IMR-90 (cell line): ENCODE results near the gene PRAC1. TPM values are rescaled to one million over a fixed set of nuclear protein-coding genes. Genes with fewer than 3 reads are reported as not detected.

Experiments
- ATAC-seq: fragments of 200-7000 bp; cut with Tn5 transposase; 2 replicates; pipeline ENCODE4 v1.9.1; 2020; ENCODE audit warnings: low read depth, mild to moderate bottlenecking, moderate library complexity
- BruUV-seq: library from RNA; stranded (reverse); fragments of 400-500 nt; replicated peaks from 2 replicates; lab custom pipeline; 2021; lab: Mats Ljungman, UMichigan
- CTCF ChIA-PET: fragments of 300-600 bp; formaldehyde crosslinking; extraction: SDS; loops from one replicate; lab custom pipeline; 2021; ENCODE audit warnings: antibody characterized with exemption; lab: Yijun Ruan, JAX
- POLR2A ChIA-PET: fragments of 300-600 bp; sonication (Branson Sonifier 250); formaldehyde crosslinking; loops from one replicate; lab custom pipeline; 2022; ENCODE audit warnings: antibody characterized with exemption; ENCODE audit not compliant: unreplicated experiment; lab: Charles Lee
- DNase-seq: peaks from one replicate; pipeline ENCODE4 v3.0.0; 2013
- H2AFZ ChIP-seq: replicated peaks from 2 replicates; pipeline ENCODE3; 2013; ENCODE audit warnings: low read length, mild to moderate bottlenecking; ENCODE audit not compliant: poor library complexity
- H2AK5ac ChIP-seq: 2 replicates; pipeline ENCODE4 v1.6.1; 2013; ENCODE audit warnings: low read depth, low read length, inconsistent platforms
- H2AK9ac ChIP-seq: replicated peaks from 2 replicates; pipeline ENCODE3; 2013; ENCODE audit warnings: mild to moderate bottlenecking, low read depth, low read length, moderate library complexity; ENCODE audit not compliant: poor library complexity
- H2BK120ac ChIP-seq: 2 replicates; pipeline ENCODE4 v1.6.1; 2013; ENCODE audit warnings: low read depth, low read length, inconsistent platforms
- H2BK15ac ChIP-seq: 3 replicates; pipeline ENCODE4 v1.6.1; 2013; ENCODE audit warnings: low read depth, low read length, inconsistent platforms
- H2BK20ac ChIP-seq: 2 replicates; pipeline ENCODE4 v1.6.1; 2013; ENCODE audit warnings: low read depth, mild to moderate bottlenecking, inconsistent platforms, low read length, moderate library complexity
- H2BK5ac ChIP-seq: 2 replicates; pipeline ENCODE4 v1.6.1; 2013; ENCODE audit warnings: mild to moderate bottlenecking, low read depth, low read length, inconsistent platforms; ENCODE audit not compliant: poor library complexity, severe bottlenecking
- H3K14ac ChIP-seq: replicated peaks from 2 replicates; pipeline ENCODE4 v1.6.1; 2013; ENCODE audit warnings: low read depth, low read length, inconsistent platforms
- H3K18ac ChIP-seq: 2 replicates; pipeline ENCODE4 v1.6.1; 2013; ENCODE audit warnings: low read depth, low read length, control low read depth
- H3K23ac ChIP-seq: 2 replicates; pipeline ENCODE4 v1.6.1; 2013; ENCODE audit warnings: low read depth, low read length, inconsistent platforms
- H3K27ac ChIP-seq: 2 replicates; pipeline ENCODE4 v1.5.1; 2013; ENCODE audit warnings: mild to moderate bottlenecking, control low read depth, low read length; ENCODE audit not compliant: insufficient read depth
- H3K27me3 ChIP-seq: 2 replicates; pipeline ENCODE4 v1.6.1; 2013; ENCODE audit warnings: low read length; ENCODE audit not compliant: control insufficient read depth, insufficient read depth
- H3K36me3 ChIP-seq: 2 replicates; pipeline ENCODE4 v1.6.1; 2013; ENCODE audit warnings: low read length, mixed read lengths; ENCODE audit not compliant: control insufficient read depth, insufficient read depth
- H3K4ac ChIP-seq: 2 replicates; pipeline ENCODE4 v1.6.1; 2013; ENCODE audit warnings: low read depth, low read length, inconsistent platforms
- H3K4me1 ChIP-seq: 2 replicates; pipeline ENCODE4 v1.6.1; 2013; ENCODE audit warnings: low read length, mixed read lengths; ENCODE audit not compliant: control insufficient read depth, insufficient read depth
- H3K4me2 ChIP-seq: 2 replicates; pipeline ENCODE4 v1.6.1; 2013; ENCODE audit warnings: low read depth, mild to moderate bottlenecking, control low read depth, low read length, moderate library complexity
- H3K4me3 ChIP-seq: 2 replicates; pipeline ENCODE4 v1.5.1; 2013; ENCODE audit warnings: low read depth, mild to moderate bottlenecking, control low read depth, low read length, moderate library complexity; ENCODE audit not compliant: insufficient read depth
- H3K56ac ChIP-seq: 2 replicates; pipeline ENCODE4 v1.6.1; 2013; ENCODE audit warnings: low read length, inconsistent platforms; ENCODE audit not compliant: insufficient read depth; ENCODE audit errors: extremely low read depth
- H3K79me1 ChIP-seq, 2 experiments: 2 replicates each; pipeline ENCODE4 v1.6.1; 2013; ENCODE audit warnings: low read length in 2 of 2, inconsistent platforms in 1 of 2, low read depth in 1 of 2
- H3K9ac ChIP-seq: 2 replicates; pipeline ENCODE4 v1.6.1; 2013; ENCODE audit warnings: low read depth, low read length, control low read depth
- H3K9me1 ChIP-seq: 2 replicates; pipeline ENCODE4 v1.6.1; 2013; ENCODE audit warnings: low read length, inconsistent platforms; ENCODE audit not compliant: insufficient read depth
- H3K9me3 ChIP-seq: 2 replicates; pipeline ENCODE4 v1.6.1; 2013; ENCODE audit warnings: low read length; ENCODE audit not compliant: control insufficient read depth, insufficient read depth
- H4K20me1 ChIP-seq: 2 replicates; pipeline ENCODE4 v1.6.1; 2013; ENCODE audit warnings: low read length, inconsistent platforms; ENCODE audit not compliant: insufficient read depth
- H4K5ac ChIP-seq: 2 replicates; pipeline ENCODE4 v1.6.1; 2013; ENCODE audit warnings: mild to moderate bottlenecking, low read depth, low read length, control low read depth
- H4K8ac ChIP-seq, 2 experiments: 2 replicates each; pipeline ENCODE4 v1.6.1; 2013; ENCODE audit warnings: low read depth in 2 of 2, low read length in 2 of 2, control low read depth in 1 of 2, inconsistent platforms in 1 of 2
- H4K91ac ChIP-seq: 2 replicates; pipeline ENCODE4 v1.6.1; 2013; ENCODE audit warnings: low read depth, low read length, inconsistent platforms; ENCODE audit not compliant: insufficient read depth
- BHLHE40 ChIP-seq: fragments of 150-350 bp; IDR thresholded peaks from 2 replicates; pipeline ENCODE4 v1.6.1; 2016; ENCODE audit warnings: mild to moderate bottlenecking, low read depth, low read length
- FOS ChIP-seq: fragments of 150-350 bp; IDR thresholded peaks from 2 replicates; pipeline ENCODE4 v1.6.1; 2016; ENCODE audit warnings: low read depth, low read length
- MAFK ChIP-seq: IDR thresholded peaks from 2 replicates; pipeline ENCODE4 v1.6.1; 2012; ENCODE audit warnings: low read depth, low read length, improper control_type of control experiment
- MXI1 ChIP-seq: IDR thresholded peaks from 2 replicates; pipeline ENCODE4 v1.6.1; 2012; ENCODE audit warnings: low read depth, mild to moderate bottlenecking, low read length, moderate library complexity, borderline replicate concordance
- NFE2L2 ChIP-seq: fragments of 150-350 bp; IDR thresholded peaks from 2 replicates; pipeline ENCODE4 v1.6.1; 2016; ENCODE audit warnings: low read depth, mild to moderate bottlenecking, low read length
- POLR2A ChIP-seq: IDR thresholded peaks from 2 replicates; pipeline ENCODE4 v1.6.1; 2012; ENCODE audit warnings: mild to moderate bottlenecking, low read depth, low read length
- RAD21 ChIP-seq: IDR thresholded peaks from 2 replicates; pipeline ENCODE4 v1.6.1; 2012; ENCODE audit warnings: low read length, improper control_type of control experiment
- RCOR1 ChIP-seq: IDR thresholded peaks from 2 replicates; pipeline ENCODE4 v1.6.1; 2012; ENCODE audit warnings: mild to moderate bottlenecking, low read length, improper control_type of control experiment; ENCODE audit not compliant: insufficient replicate concordance
- RFX5 ChIP-seq: IDR thresholded peaks from 2 replicates; pipeline ENCODE4 v1.8.0; 2012; ENCODE audit warnings: low read depth, mild to moderate bottlenecking, low read length, moderate library complexity
- SMC3 ChIP-seq: fragments of 150-350 bp; IDR thresholded peaks from 2 replicates; pipeline ENCODE4 v1.6.1; 2016; ENCODE audit warnings: low read depth, mild to moderate bottlenecking, antibody characterized with exemption, low read length, moderate library complexity
- WGBS, 2 experiments: methylation state at CpG; one replicate each; pipeline versions ENCODE4 v1.1.5 to v1.1.7; 2013; ENCODE audit warnings: missing lambda C conversion rate in 2 of 2; ENCODE audit not compliant: insufficient read length in 1 of 2; ENCODE audit errors: extremely low coverage in 2 of 2; 5-methylcytosine and 5-hydroxymethylcytosine counted together
- dilution Hi-C: fragments of 300-500 bp; cut with HindIII; formaldehyde crosslinking; loops from one replicate; pipeline ENCODE4 v1.14.3; 2018; ENCODE audit warnings: low sequenced_read_pairs; ENCODE audit not compliant: unreplicated experiment
- in situ Hi-C: fragments of 300-500 bp; cut with MboI; formaldehyde crosslinking; loops from 3 replicates; pipeline ENCODE4 v1.14.3; 2019; ENCODE audit warnings: low sequenced_read_pairs, inconsistent platforms, mixed read lengths
- intact Hi-C: fragments of 100-400 bp; cut with micrococcal nuclease; formaldehyde crosslinking; loops from 2 replicates; pipeline ENCODE4 v1.10.0; 2022
- polyA plus RNA-seq, 3 experiments: library from polyadenylated mRNA; depleted of rRNA; stranded (reverse); fragments of >200 nt; gene quantifications; 2 replicates each; pipeline ENCODE4 v1.2.3, GENCODE V29; 2012; ENCODE audit warnings: low replicate concordance in 1 of 3
- total RNA-seq: library from RNA; depleted of rRNA; stranded (reverse); fragments of >200 nt; gene quantifications from 2 replicates; pipeline ENCODE4 v1.2.3, GENCODE V29; 2012
- TF ChIP-seq, protein P1 (sequence below): conservative IDR thresholded peaks from 2 replicates; pipeline ENCODE4 v1.5.1; 2012; ENCODE audit warnings: mild to moderate bottlenecking, low read depth, low read length, improper control_type of control experiment
- TF ChIP-seq, protein P2 (sequence below): fragments of 150-350 bp; IDR thresholded peaks from 2 replicates; pipeline ENCODE4 v1.6.1; 2016; ENCODE audit warnings: low read depth, mild to moderate bottlenecking, low read length, moderate library complexity, borderline replicate concordance
- TF ChIP-seq, protein P3 (sequence below): fragments of 150-350 bp; IDR thresholded peaks from 2 replicates; pipeline ENCODE4 v1.6.1; 2017; ENCODE audit warnings: mild to moderate bottlenecking, antibody characterized with exemption, low read length, low read depth

The PRAC1 gene
- total and polyA plus RNA-seq, 2 of the 4 experiments (the other 2 are of a cell fraction), result not detected

DNA sequence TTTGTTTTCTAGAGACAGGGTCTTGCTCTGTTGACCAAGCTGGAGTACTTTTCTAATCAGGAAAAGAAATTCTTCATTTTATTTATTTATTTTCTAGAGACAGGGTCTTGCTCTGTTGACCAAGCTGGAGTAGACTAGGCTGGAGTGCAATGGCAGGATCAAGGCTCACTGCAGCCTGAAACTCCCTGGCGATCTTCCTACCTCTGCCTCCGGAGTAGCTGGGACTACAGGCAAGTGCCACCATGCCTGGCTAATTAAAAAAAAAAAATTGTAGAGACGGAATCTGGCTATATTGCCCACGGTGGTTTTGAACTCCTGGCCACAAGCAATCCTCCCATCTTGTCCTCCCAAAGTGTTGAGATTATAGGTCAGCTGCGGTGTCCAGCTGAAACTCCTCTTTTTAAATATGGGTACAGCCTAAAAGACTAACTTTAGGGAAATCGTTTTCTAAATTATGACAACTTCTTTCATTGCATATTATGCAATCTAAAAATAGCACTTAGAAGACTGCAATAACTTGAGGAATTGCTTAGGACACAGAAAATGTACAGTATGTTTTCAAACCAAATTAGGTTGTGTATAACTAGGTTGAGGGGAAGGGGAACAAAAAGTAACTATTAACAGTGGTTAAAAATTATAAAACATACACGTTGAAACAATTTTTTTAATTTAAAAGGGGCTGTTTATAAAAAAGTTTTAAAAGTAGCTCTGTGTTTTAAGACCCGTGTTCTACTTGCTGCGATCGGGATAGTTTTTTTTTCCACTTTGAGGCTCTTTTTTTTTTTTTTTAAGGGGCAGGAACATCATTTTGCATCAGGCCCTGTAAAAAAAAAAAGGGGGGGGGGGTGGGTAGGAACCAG is 4.7 kb downstream of the PRAC1 start:
- Histone ChIP-seq H3K4me1 (no peaks in the 10 kb centered on the region), H2AK5ac (no peak overlapping the region), H3K23ac (no peak overlapping the region), H3K9me1 (no peaks in the 10 kb centered on the region), H3K4me3 (no peak overlapping the region), H2BK5ac (no peak overlapping the region), H3K36me3 (no peaks in the 10 kb centered on the region), H2AK9ac (no peak overlapping the region), H3K4ac (no peak overlapping the region), H2AFZ (no peak overlapping the region), H4K20me1 (0 out of 2 replicates have a peak, but pooled peaks cover 7% of the 10 kb centered on the region), H3K56ac (no peak overlapping the region), H3K9ac (no peak overlapping the region), H3K27ac (no peak overlapping the region), H4K5ac (no peak overlapping the region), H3K18ac (no peak overlapping the region), H3K9me3 (peaks cover 17% of the 10 kb centered on the region), H2BK15ac (no peak overlapping the region), H3K27me3 (peaks cover 75% of the 10 kb centered on the region), H2BK120ac (no peak overlapping the region), H2BK20ac (no peak overlapping the region), H3K4me2 (no peak overlapping the region), H3K14ac (no peak overlapping the region), H3K79me1 (no peaks in the 10 kb centered on the region), H4K91ac (no peak overlapping the region), H4K8ac (no peak overlapping the region)
- in situ Hi-C loops (no loop called here), intact Hi-C loops (no loop called here), dilution Hi-C loops (no loop called here)
- POLR2A ChIA-PET, result no interaction called here
- CTCF ChIA-PET, result interaction anchor here (0.6 to 0.7 kb wide), 2 partner anchors 97 to 167 kb away, joined by 3 to 9 read pairs; no protein-coding TSS in a partner anchor
- 0% methylated on average over 1 of the region's 10 CpGs; no CpG with 5 or more reads in 1 of the 2 experiments for WGBS, 2 experiments
- DNase-seq, result no peak
- no peak for TF ChIP-seq MAFK
- no peak for TF ChIP-seq RFX5
- TF ChIP-seq BHLHE40, result no peak
- TF ChIP-seq RAD21, result no peak
- no peak for TF ChIP-seq FOS
- TF ChIP-seq, protein P1, sequence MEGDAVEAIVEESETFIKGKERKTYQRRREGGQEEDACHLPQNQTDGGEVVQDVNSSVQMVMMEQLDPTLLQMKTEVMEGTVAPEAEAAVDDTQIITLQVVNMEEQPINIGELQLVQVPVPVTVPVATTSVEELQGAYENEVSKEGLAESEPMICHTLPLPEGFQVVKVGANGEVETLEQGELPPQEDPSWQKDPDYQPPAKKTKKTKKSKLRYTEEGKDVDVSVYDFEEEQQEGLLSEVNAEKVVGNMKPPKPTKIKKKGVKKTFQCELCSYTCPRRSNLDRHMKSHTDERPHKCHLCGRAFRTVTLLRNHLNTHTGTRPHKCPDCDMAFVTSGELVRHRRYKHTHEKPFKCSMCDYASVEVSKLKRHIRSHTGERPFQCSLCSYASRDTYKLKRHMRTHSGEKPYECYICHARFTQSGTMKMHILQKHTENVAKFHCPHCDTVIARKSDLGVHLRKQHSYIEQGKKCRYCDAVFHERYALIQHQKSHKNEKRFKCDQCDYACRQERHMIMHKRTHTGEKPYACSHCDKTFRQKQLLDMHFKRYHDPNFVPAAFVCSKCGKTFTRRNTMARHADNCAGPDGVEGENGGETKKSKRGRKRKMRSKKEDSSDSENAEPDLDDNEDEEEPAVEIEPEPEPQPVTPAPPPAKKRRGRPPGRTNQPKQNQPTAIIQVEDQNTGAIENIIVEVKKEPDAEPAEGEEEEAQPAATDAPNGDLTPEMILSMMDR, result no peak
- TF ChIP-seq SMC3, result no peak
- TF ChIP-seq POLR2A, result no peak
- no peak for TF ChIP-seq MXI1
- TF ChIP-seq, protein P2, sequence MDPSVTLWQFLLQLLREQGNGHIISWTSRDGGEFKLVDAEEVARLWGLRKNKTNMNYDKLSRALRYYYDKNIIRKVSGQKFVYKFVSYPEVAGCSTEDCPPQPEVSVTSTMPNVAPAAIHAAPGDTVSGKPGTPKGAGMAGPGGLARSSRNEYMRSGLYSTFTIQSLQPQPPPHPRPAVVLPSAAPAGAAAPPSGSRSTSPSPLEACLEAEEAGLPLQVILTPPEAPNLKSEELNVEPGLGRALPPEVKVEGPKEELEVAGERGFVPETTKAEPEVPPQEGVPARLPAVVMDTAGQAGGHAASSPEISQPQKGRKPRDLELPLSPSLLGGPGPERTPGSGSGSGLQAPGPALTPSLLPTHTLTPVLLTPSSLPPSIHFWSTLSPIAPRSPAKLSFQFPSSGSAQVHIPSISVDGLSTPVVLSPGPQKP, result no peak
- TF ChIP-seq RCOR1, result no peak
- TF ChIP-seq, protein P3, sequence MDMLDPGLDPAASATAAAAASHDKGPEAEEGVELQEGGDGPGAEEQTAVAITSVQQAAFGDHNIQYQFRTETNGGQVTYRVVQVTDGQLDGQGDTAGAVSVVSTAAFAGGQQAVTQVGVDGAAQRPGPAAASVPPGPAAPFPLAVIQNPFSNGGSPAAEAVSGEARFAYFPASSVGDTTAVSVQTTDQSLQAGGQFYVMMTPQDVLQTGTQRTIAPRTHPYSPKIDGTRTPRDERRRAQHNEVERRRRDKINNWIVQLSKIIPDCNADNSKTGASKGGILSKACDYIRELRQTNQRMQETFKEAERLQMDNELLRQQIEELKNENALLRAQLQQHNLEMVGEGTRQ, result no peak
- TF ChIP-seq NFE2L2, result no peak
- BruUV-seq, result no TSS peak
- no peak for ATAC-seq
